ENCODE measurements around the gene RAB23.

The RAB23 gene

DNA sequence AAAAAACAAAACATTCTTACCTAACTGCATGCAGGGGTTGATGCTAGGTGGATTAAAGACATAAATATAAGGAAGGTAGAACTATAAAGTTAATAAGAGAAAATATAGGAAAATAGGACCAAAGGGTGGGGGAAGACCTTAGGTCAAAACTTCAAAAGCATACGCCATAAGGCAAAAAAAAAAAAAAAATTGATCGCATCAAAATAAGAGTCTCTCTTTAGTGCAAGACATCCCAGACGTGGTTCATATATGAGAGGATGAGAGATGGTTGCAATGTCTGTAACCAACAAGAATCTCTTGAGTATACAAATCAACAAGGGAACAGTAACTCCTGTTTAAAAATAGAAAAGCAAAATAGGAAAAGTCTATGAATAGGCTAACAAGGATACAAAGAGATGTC is 41.5 kb downstream of the RAB23 start:
- no peak for DNase-seq (ENCODE audit: low read depth)

DNA sequence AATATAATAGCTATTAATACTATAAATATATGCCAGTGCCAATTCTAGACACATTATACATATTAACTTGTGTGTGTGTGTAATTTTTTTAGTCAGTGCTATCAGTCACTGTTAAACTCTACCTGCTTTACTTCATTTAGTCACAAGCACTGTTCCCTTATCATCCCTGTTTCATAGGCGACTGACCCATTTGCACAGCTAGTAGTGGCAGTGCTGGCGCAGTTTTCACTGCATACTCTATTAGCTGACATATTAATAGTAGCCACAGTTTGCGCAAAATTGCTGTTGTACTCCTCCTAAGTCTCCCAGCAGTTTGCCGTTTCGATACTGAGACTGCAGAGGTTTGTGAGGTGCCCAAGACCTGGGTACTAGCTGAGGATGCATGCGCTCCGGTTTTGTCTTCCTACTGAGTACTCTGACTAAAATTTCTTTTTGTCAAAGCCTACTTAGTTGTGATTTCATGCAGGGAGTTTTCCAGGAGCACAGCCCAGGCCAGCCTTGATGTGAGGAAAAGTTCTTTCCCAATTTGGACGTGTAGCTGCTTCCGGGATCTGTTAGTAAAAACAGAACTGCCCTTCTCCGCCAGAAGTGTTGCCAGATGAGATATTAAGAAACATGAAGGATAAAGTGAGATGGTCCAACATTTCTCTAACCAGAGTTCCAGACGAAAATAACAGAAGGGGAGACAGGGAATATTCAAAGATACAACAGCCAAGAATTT is 44.4 kb downstream of the RAB23 start:
- DNase-seq (ENCODE audit: low read depth) = no peak

DNA sequence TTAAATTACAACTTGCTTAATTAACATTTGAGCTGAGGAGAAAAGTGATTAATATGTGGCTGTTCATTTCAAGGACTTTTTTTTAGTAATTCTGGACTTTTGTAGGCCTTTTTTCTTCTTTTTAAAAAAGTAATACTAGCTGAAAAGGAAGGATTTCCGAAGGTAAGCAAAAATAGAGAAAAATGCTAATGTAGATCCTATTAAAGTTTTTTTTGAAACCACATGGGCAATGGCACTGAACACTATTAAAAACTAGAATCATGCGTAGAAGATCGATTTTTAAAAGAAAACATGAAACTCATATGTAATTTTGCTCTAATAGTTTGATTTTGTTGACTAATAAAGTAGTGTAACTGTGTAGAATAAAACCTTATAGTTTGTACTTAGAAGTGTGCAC is 47.6 kb downstream of the RAB23 start:
- no peak for DNase-seq (ENCODE audit: low read depth)

DNA sequence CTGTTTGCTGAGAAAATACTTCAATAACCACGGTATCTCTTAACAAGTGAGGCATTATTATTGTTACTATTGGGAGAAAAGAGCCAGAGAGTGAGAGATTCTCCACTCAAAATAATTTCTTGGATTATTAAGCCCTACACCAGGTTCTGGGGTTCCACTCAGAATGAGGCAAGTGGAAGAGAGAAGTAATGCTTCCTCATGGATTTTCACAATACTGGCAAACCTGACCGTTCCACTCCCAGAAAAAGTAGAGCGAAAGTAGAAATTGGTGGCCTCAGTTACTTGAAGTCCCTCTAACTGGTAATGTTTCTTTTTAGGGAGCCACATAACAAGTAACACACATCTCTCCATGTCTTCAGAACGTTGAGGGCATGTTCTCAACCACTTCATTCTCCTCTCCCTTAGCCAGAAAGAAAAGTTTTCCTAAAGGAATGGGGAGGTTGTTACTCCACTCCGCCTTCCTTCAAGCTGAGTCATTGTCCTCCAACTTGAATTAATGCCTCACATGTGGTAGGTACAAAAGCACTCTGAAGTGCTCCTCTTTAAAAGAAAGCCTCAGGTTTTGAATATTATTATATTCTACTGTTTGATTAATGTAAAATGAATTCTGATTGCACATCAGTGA is 48.1 kb downstream of the RAB23 start:
- no peak for DNase-seq (ENCODE audit: low read depth)

DNA sequence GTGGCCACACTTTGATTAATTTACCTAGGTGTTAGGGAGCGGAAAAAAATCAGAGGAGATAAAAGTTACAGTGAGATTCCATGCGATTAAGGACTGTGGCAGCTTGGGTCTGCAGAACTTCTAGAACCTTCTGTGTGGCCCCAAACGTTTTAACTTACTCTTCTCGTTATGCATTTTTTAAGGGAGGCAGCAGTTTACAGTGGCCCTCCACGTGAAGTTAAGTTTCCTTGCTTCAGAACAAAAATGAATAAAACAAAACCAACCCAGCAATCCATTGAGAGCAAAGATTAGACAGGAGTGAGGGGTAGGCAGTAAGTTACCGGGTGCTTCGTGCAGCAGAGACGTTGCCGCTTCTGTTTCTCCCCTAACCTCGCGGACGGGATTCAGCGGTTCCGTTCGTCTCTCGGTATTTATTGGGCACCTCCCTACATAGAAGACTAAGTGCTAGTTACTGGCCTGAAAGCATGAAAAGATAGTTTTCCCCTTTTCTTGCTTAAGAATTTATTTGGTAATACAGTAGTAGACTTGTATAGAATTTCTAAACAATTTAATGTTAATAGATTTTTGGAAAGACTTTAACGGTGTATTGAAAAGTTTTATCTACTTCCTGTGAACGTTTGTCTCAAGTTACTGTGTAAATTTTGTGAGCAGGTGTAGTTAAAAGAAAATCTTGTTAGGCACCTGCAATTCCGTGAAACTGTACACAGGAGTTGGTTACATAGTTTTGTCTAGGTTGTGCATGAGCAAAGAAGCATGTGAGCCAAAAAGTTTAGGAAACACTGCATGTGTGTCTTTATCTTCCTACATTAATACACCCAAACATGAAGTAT is 48.8 kb downstream of the RAB23 start:
- DNase-seq (ENCODE audit: low read depth) = no peak

DNA sequence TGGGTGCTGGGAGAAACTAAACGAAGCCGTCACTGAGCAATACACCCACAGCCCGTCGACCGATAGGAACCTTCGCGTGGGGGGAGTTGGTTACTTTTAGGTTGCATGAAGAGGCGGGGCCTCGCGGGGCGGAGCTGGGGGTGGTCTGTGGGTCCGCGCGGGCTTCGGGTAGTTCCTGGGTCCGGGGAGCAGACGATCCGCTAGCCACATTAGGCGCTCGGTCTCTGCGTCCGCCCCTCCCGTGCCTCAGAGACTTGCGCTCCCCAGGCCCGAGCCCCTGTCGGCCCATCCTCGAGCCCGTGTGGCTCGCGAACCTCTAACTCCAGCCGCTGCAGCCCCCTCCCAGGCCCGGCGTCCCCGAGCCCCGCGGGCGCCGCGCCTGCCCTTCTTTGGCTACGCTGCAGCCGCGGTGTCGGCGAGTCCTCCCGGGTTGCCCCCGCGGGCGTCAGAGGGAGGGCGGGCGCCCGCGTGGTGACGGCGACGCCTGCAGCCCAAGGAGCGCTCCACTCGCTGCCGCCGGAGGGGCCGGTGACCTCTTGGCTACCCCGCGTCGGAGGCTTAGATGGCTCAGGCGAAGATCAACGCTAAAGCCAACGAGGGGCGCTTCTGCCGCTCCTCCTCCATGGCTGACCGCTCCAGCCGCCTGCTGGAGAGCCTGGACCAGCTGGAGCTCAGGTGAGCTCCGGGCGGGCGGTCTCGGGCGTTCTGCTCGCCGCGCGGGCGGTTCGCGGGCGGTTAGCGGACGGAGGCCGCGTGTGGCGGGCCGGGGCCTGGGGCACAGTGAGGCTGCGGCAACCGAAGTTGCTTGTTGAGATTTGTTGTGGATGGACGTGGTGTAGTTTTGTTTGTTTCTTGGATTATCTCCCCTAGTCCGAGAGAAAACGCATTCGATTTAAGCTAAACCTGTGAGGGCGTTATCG is 49.7 kb downstream of the RAB23 start, which contains the start of gene BAG2:
TSS of gene BAG2 (plus strand) at position 191 of the 920 bp plus-strand sequence. CDS start at position 563, 372 bp downstream.
- peak; percentile 75 for DNase-seq (ENCODE audit: low read depth)

DNA sequence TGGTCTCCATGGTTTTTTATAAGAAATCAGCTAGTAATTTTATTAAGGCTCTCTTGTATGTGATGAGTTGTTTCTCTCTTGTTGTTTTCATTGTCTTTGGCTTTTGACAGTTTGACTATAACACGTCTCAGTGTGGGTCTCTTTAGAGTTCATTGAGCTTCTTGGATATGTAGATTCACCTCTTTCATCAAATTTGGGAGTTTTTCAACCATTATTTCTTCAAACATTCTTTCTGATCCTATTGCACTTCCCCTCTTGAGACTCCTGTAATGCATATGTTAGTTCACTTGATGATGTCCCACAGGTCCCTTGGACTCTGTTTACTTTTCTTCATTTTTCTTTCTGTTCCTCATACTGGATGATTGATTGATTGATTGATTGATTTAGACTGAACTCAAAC is 57.0 kb downstream of the RAB23 start:
- no peak for DNase-seq (ENCODE audit: low read depth)

DNA sequence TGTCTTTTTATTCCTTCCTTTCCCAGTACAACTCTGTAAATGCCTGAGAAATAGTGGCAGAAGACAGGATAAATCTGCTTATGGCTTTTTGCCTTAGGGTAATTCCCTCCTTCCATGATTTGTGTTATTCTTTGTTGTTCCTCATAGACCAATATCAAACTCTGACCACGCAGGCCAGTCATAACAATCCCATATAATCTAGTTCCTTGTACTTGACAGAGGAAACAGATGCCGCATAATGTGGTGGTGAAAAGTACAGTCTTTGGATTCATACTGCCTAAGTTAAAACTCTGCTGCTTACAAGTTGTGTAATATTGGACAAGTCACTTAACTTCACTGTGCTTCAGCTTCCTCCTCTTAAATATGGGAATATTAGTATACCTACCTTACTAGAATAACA is 58.2 kb downstream of the RAB23 start:
- no peak for DNase-seq (ENCODE audit: low read depth)

DNA sequence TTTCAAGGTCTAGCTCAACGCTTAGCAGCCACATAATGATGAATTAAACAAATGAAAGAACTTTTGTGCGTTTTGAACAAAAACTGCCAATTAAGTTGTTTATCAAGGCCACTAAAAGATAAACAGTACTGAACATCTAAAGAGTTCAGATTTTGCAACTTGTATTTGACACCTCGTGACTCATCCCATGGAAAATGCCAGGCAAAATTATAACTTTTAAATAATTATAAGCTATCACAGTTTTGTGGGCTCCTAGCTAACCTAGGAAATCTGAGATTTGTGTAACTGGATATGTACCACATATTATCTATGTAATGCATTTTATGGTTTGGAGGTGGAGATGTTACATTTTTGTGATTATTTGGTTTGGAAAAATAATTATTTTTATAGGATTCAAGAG is 59.6 kb downstream of the RAB23 start:
- no peak for DNase-seq (ENCODE audit: low read depth)

DNA sequence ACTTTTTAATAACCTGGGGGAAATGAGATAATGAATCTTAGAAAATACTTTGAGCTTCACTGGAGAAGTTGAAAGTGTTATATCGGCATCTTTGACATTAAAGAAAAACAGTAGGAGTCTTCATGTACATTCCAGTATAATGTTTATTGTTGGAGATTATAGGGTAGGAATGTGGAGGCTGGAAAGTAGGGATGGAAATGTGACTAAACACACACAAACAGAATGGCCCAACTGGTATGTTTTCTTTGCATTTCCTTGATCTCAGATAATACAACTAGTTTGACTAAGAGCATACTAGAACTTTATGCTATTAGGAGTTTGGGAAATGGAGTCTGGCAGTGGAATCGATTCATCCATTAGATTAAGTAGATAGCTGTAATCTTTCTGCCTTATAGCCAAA is 60.1 kb downstream of the RAB23 start:
- DNase-seq (ENCODE audit: low read depth) = no peak

DNA sequence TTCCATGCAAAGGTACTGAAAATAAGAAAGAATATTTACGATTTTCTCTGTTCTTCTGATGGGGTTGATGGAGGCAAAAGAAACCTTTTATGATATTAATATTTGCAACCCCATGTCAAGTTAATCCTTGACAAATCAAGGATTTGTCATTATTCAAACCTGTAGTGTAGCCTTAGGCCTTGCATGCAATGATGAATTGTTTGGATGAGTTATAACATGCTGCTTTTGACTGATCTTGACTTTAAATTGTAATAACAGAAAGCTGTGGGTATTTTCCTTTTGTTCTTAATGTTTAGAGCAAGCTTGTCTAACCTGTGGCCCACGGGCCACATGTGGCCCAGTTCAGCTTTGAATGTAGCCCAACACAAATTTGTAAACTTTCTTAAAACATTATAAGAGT is 63.0 kb downstream of the RAB23 start:
- no peak for DNase-seq (ENCODE audit: low read depth)

DNA sequence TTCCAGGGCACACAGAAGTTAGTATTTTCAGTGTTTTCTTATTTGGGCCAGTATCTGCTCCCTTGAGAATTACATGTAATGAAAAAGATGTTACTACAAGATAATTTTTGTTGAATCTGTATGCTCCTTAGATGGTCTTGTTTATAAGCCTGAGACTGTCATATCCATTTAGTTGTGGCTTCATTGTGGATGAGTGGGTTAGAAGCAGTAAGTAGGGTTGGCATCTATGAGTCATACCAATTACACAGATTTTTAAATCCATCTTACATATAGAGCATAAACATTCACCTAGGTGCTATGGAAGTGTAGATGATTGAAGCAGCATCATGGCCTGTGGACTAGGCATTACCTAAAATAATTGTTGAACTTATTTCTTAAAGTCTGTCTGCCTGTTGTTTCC is 63.4 kb downstream of the RAB23 start:
- DNase-seq (ENCODE audit: low read depth) = no peak

DNA sequence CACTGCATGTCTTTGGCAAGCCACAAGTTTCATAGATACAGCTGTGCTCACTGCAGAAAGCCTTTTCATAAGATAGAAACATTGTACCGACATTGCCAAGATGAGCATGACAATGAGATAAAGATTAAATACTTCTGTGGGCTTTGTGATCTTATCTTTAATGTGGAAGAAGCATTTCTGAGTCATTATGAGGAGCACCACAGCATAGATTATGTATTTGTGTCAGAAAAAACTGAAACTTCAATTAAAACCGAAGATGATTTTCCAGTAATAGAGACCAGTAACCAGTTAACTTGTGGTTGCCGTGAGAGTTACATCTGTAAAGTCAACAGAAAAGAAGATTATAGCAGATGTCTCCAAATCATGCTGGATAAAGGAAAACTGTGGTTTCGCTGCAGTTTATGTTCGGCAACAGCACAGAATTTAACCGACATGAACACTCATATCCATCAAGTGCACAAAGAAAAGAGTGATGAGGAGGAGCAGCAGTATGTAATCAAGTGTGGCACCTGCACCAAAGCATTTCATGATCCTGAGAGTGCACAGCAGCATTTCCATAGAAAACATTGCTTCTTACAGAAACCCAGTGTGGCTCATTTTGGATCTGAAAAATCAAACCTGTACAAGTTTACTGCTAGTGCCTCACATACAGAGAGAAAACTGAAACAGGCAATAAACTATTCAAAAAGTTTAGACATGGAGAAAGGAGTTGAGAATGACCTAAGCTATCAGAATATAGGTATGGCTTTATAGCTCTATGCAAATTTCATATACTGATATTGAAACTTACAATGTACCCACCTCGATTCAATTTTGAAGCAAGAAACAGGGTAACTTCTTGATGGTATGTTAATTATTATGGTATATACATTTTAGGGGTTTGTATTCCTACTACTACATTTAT is 73.9 kb downstream of the RAB23 start:
- DNase-seq (ENCODE audit: low read depth) = no peak

DNA sequence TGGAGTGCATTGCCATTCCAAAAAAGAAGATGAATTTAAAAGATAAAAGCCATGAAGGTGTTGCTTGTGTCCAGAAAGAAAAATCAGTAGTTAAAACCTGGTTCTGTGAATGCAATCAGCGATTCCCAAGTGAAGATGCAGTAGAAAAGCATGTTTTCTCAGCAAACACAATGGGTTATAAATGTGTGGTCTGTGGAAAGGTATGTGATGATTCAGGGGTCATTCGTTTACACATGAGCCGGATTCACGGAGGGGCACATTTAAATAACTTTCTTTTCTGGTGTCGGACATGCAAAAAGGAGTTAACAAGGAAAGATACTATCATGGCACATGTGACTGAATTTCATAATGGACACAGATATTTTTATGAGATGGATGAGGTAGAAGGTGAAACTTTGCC is 74.7 kb downstream of the RAB23 start:
- DNase-seq (ENCODE audit: low read depth) = no peak

DNA sequence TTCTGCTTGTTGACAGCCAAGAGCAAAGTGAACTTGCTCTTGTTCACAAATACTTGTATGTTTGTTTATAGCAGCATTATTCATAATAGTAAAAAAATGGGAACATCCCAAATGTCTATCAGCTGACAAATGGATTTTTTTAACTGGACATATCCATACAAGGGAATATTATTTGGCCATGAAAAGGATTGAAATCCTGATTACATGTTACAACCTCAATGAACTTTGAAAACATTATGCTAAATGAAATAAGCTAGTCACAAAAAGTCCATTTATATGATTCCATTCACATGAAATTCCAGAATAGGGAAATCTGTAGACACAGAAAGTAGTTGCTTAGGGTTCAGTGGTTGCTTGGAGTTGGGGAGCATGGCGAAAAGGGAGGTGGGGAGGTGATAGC is 78.4 kb downstream of the RAB23 start:
- no peak for DNase-seq (ENCODE audit: low read depth)

DNA sequence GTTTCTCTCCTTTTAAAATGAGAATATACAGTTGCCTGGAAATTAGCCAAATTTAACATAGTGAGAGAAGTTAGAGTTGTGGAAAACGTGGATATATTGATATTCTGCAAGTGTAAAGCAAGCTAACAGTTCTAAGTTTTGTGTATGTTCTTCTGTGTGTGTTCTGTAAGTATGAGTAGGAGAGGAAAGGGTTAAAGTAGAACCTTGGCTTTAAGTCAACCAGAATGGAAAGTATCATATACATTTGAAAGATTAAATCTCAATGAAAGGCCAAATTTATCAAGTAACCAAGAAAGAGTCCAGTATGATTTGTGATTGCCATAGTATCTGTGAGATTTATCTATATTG is 80.0 kb downstream of the RAB23 start:
- no peak for DNase-seq (ENCODE audit: low read depth)

DNA sequence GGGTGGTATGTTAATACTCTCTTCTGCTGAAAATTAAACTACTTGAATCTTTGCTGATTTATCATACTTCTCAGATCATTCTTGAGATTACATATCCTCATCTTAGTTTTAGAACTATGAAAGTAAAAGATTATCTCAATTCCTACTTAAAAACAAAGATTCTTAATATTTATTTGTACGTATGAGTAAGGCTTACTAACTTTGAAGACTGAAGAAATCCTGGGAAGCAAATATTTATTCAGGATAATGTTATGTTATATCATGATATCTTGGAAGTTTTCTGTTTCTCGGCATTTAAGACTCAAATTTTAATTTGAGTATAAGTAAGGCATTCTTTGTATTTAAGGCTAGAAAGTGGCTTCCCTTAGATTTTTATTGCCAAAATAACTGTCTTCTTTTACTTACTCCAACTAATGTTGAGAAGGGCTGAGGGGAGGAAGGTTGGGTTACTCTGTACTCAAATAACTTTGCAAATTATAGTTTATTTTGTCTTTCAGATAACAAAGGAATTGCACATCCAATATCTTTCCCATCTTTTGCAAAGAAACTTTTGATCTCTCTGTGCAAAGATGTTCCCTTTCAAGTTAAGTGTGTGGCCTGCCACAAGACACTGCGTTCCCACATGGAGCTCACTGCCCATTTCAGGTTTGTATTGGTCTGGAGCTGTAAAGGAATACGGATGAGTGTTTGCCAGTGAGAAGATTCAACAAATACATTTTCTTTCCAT is 80.5 kb downstream of the RAB23 start:
- no peak for DNase-seq (ENCODE audit: low read depth)

DNA sequence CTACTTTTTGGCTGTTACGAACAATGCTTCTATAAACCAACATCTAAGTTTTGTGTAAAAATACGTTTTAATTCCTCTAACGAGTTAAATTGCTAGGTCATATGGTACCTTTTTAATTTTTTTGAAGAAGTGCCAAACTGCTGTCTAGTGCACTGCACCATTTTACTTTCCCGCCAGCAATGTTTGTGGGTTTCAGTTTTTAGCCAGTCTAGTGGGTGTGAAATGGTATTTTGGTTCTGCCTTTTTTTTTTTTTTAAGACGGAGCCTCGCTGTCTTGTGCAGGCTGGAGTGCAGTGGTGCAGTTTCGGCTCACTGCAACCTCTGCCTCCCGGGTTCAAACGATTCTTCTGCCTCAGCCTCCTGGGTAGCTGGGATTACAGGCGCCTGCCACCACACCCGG is 84.1 kb downstream of the RAB23 start:
- DNase-seq (ENCODE audit: low read depth) = no peak

DNA sequence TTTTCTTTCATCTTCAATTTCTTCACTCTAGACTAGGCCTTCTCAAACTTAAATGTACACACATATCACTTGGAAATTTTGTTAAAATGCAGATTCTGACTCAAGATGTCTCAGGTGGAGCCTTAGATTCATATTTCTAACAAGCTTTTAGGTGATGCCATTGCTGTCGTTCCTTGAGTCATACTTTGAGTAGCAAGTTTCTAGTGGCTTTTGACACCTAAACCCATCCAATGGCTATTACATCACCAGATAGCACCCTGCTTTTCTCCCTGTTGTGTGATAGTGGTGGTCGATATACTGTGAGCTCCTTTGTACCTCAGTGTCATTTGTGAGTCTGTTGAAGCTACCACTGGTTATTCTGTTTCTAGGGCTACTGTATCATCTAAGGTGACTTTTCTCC is 84.8 kb downstream of the RAB23 start:
- no peak for DNase-seq (ENCODE audit: low read depth)
